ENCODE measurements around the gene CALCOCO1. TPM values are rescaled to one million over a fixed set of nuclear protein-coding genes. Genes with fewer than 3 reads are reported as not detected.

CALCOCO1 gene
- total RNA-seq, 1 experiment from 2014 or later, result 49.4 TPM

- POLR2A ChIA-PET, result interaction anchor here (1.6 to 4.0 kb wide), 2 partner anchors 17 to 36 kb away, joined by 4 to 29 read pairs; partner anchors contain the start of gene CALCOCO1
- no peaks in the 10 kb centered on the region for H3K4me1 Mint-ChIP-seq (ENCODE audit: insufficient read depth, unreplicated experiment)
- BruUV-seq (replicated peaks), result no TSS peak
- CTCF ChIA-PET, result interaction anchor here (0.9 to 10.0 kb wide), 3 partner anchors 8 to 35 kb away, joined by 3 to 339 read pairs (median 9); no protein-coding TSS in a partner anchor
- H3K27me3 Mint-ChIP-seq (ENCODE audit: insufficient read depth, unreplicated experiment), result peaks cover 46% of the 10 kb centered on the region
- H3K9me3 Mint-ChIP-seq (ENCODE audit: unreplicated experiment), result no peaks in the 10 kb centered on the region
- no peak overlapping the region for H3K27ac Mint-ChIP-seq (ENCODE audit: low read depth, unreplicated experiment)
- H3K4me3 Mint-ChIP-seq (ENCODE audit: unreplicated experiment), result no peak overlapping the region
- DNase-seq (ENCODE audit: unreplicated experiment), result no peak
- TF ChIP-seq CTCF (IDR thresholded peaks at IDR 0.05; ENCODE audit: unreplicated experiment), result no peak
- intact Hi-C loops (cut with micrococcal nuclease), result no loop called here
- peaks cover 5% of the 10 kb centered on the region for H3K36me3 Mint-ChIP-seq (ENCODE audit: insufficient read depth, unreplicated experiment)
These were observed 17.2 kb downstream of the CALCOCO1 start for GRCh38 chr12:53710091-53710490.

- Mint-ChIP-seq H3K27me3 (ENCODE audit: insufficient read depth, unreplicated experiment) (peaks cover 48% of the 10 kb centered on the region), H3K36me3 (ENCODE audit: insufficient read depth, unreplicated experiment) (peaks cover 5% of the 10 kb centered on the region), H3K27ac (ENCODE audit: low read depth, unreplicated experiment) (no peak overlapping the region), H3K4me1 (ENCODE audit: insufficient read depth, unreplicated experiment) (no peaks in the 10 kb centered on the region), H3K4me3 (ENCODE audit: unreplicated experiment) (no peak overlapping the region), H3K9me3 (ENCODE audit: unreplicated experiment) (no peaks in the 10 kb centered on the region)
- intact Hi-C loops (cut with micrococcal nuclease), result no loop called here
- no peak for DNase-seq (ENCODE audit: unreplicated experiment)
- POLR2A ChIA-PET, result interaction anchor here (1.6 to 4.0 kb wide), 2 partner anchors 17 to 36 kb away, joined by 4 to 29 read pairs; partner anchors contain the start of gene CALCOCO1
- no TSS peak for BruUV-seq (replicated peaks)
- no peak for TF ChIP-seq CTCF (IDR thresholded peaks at IDR 0.05; ENCODE audit: unreplicated experiment)
- CTCF ChIA-PET, result interaction anchor here (0.9 to 10.0 kb wide), 3 partner anchors 8 to 35 kb away, joined by 3 to 339 read pairs (median 9); no protein-coding TSS in a partner anchor
These were observed 17.6 kb downstream of the CALCOCO1 start for GRCh38 chr12:53709671-53710070.

- CTCF ChIA-PET, result interaction anchor here (10.0 kb wide), 1 partner anchor 39 kb away, joined by 339 read pairs; no protein-coding TSS in a partner anchor
- H3K27ac Mint-ChIP-seq (ENCODE audit: low read depth, unreplicated experiment), result no peak overlapping the region
- DNase-seq (ENCODE audit: unreplicated experiment), result no peak
These were observed 21.2 kb downstream of the CALCOCO1 start for GRCh38 chr12:53706080-53706479.

GRCh38 chr12:53703756-53704155 lies 23.5 kb downstream of the CALCOCO1 start:
- no peaks in the 10 kb centered on the region for H3K36me3 Mint-ChIP-seq (ENCODE audit: insufficient read depth, unreplicated experiment)
- H3K4me3 Mint-ChIP-seq (ENCODE audit: unreplicated experiment), result no peak overlapping the region
- BruUV-seq (replicated peaks), result no TSS peak
- ChIA-PET CTCF (interaction anchor here (0.6 to 10.0 kb wide), 6 partner anchors 10 to 269 kb away, joined by 3 to 339 read pairs (median 10); partner anchors contain the start of gene CALCOCO1), POLR2A (interaction anchor here (0.8 kb wide), 1 partner anchor 40 kb away, joined by 3 read pairs; no protein-coding TSS in a partner anchor)
- peaks cover 5% of the 10 kb centered on the region for H3K4me1 Mint-ChIP-seq (ENCODE audit: insufficient read depth, unreplicated experiment)
- peaks cover 81% of the 10 kb centered on the region for H3K27me3 Mint-ChIP-seq (ENCODE audit: insufficient read depth, unreplicated experiment)
- no peaks in the 10 kb centered on the region for H3K9me3 Mint-ChIP-seq (ENCODE audit: unreplicated experiment)
- intact Hi-C loops (cut with micrococcal nuclease), result loop anchor here (5.0 kb wide), 1 partner anchor 284 kb away; the partner anchor contains the start of gene HOXC10
- no peak for TF ChIP-seq CTCF (IDR thresholded peaks at IDR 0.05; ENCODE audit: unreplicated experiment)
- H3K27ac Mint-ChIP-seq (ENCODE audit: low read depth, unreplicated experiment), result no peak overlapping the region
- DNase-seq (ENCODE audit: unreplicated experiment), result no peak

More at GRCh38 chr12:53706080-53706479, 21.2 kb downstream of the CALCOCO1 start:
- intact Hi-C loops (cut with micrococcal nuclease), result no loop called here
- H3K9me3 Mint-ChIP-seq (ENCODE audit: unreplicated experiment), result no peaks in the 10 kb centered on the region
- no TSS peak for BruUV-seq (replicated peaks)
- H3K27me3 Mint-ChIP-seq (ENCODE audit: insufficient read depth, unreplicated experiment), result peaks cover 73% of the 10 kb centered on the region
- H3K4me1 Mint-ChIP-seq (ENCODE audit: insufficient read depth, unreplicated experiment), result peaks cover 5% of the 10 kb centered on the region
- POLR2A ChIA-PET, result interaction anchor here (1.9 kb wide), 1 partner anchor 37 kb away, joined by 5 read pairs; no protein-coding TSS in a partner anchor
- no peak for TF ChIP-seq CTCF (IDR thresholded peaks at IDR 0.05; ENCODE audit: unreplicated experiment)
- H3K4me3 Mint-ChIP-seq (ENCODE audit: unreplicated experiment), result no peak overlapping the region
- no peaks in the 10 kb centered on the region for H3K36me3 Mint-ChIP-seq (ENCODE audit: insufficient read depth, unreplicated experiment)

Measured in MCF 10A (cell line).